CD4-positive, alpha-beta T cell treated with Interferon gamma for 1 hour (primary cell): ENCODE measurements around the gene STKLD1.

Experiments used
- DNase-seq: peaks from one replicate; pipeline ENCODE4 v3.0.0-alpha.2; 2020

The STKLD1 gene

DNA sequence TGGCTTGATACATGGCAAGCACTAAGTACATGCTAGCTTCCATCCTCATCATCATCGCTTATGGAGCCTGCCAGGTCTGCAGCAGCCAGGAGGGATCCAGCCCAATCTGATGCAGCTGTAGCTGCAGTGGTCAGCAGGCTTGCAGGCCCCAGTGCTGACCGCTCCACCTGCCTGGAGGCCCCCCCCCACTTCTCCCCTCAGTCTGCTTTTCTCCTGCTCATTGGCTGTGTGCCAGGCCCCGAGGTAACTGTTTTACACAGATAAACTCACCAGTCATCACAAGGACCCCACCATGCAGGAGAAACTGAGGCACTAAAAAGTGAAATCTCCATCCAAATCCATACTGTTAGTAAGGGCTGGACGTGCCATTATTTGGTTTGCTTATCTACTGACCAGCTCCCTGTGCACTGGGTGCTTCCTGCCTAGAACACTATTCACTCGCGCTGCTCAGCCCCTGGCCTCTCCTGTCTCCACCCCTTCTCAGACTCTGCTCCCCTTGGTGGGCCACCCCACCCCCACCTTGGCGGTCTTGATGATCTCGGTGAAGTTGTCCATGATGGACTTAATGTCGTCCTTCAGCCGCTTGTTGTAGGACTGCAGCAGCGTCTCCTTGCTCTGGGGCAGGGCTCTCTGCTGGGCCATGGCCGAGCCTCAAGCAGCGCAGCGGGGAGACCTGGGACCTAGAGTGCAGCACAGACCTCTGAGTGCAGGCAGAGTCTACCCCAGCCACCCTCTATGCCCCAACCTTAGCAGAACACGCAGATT is 30.0 kb upstream of the STKLD1 start:
- no peak for DNase-seq

DNA sequence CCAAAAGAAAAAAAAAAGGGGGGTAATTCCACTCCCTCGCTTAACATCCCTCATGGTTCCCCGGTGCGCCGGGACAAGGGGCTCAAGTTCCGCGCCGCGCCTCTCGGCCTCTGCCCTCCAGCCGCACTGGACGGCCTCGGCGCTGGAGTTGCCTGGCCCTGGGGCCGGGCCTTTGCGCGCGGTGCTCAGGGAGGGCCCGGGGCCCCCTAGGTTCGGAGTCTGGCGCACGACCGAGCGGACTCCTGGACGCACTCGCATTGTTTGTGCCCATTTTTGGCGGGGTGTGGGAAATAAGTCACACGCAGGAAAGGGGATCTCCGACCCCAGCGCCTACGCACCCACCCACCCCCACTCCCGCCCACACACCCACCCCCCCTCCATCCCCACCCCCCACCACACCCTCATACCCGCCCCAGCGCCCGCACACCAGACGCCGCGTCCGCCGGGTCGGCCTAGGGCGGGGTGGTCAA is 28.6 kb upstream of the STKLD1 start:
- peak; percentile 62 for DNase-seq

DNA sequence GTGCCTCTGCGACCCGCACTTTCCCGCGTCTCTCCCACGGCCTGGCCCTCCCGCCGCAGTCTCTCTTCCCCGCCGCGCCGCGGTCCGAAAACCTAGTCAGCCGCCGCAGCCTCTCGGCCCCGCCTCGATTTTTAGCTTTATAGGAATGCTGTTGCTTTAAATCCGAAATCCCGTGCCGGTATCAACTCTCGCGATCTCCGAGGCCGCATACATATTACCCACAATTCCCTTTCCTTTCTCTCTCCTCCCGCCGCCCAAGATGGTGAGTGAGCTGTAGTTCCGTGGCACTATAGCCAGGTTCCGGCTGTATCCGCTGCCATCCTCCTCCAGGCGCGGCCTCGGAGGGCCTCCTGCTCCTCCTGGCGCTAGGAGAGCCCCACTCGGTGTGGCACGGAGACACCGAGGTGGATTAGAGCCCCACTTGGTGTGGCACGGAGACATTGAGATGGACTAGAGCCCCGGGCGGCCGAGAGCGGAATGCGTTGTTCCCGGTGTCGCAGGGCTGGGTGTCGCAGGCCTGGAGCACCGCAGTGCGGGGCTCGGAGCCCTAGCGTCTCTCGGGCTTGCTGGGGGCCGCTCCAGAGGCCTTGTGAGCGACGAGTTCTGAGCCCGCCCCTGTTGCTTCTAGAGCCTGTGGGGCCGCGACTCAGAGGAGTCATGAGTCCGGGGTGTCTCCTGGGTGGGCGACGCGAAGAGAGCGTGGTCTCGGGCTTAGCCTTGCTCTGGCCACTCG is 28.0 kb upstream of the STKLD1 start, which contains the start of the genes MED22 and RPL7A:
Gene MED22, minus strand, starts transcription at position 147 of the 733 bp plus-strand sequence. CDS start 1,469 bp downstream, outside the sequence.
Gene RPL7A, plus strand, starts transcription at position 234 of the 733 bp plus-strand sequence. Its CDS starts 26 bp downstream, at position 260.
- peak; percentile 93 for DNase-seq

DNA sequence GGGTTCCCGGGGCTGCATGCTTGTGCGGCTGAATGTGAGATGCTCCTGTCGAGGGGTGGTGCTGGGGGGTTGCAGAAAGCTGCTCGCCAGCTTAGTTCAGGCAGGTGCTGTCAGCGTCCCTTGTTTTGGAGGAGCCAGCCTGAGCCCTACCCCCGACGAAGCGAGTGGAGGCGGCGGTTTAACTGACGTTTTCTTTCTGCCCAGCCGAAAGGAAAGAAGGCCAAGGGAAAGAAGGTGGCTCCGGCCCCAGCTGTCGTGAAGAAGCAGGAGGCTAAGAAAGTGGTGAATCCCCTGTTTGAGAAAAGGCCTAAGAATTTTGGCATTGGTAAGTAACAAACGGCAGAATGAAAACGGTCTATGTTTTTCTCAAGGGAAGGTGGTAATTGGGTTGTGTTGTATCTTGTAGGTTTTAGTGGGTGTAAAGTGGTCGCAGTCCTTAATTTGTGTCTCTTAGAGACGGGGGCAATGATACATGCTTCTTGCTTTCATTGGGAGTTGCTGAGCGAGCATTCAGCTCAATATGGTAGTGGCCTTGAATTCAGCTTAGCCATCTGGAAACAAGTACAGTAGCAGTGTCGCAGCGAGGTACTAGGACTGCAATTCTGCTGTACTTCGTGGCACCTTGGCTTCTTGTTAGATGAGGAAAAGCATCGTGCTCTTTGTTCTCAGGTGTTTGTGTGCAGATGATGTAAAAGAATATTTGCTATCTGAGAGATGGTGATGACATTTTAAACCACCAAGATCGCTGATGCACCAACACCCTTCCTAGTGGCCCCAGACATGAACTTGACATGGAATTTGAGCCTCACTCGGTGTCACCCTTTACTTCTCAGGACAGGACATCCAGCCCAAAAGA is 27.2 kb upstream of the STKLD1 start:
- DNase-seq = no peak

DNA sequence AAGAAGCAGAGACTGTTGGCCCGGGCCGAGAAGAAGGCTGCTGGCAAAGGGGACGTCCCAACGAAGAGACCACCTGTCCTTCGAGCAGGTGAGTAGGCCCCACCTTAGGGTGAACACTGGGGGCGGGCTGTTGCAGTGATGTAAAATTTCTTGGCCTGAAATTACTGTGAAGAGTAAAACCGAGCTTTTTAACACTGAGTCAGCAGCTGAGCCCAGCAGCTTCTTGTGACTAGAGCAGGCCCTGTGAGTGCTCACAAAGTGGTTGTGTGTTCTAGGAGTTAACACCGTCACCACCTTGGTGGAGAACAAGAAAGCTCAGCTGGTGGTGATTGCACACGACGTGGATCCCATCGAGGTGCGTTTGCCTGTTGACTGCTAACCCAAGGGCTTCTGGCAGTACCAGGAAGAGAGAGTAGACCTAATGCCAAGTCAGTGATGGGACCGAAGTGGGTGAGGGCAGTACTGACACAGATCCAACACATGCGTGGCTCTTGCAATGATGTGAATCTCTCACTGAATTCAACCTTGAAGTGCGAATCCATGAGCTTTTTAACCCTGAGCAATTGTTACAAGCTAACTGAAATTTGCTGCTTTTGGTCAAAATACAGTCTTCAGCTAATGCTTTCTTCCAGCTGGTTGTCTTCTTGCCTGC is 26.1 kb upstream of the STKLD1 start:
- no peak for DNase-seq

DNA sequence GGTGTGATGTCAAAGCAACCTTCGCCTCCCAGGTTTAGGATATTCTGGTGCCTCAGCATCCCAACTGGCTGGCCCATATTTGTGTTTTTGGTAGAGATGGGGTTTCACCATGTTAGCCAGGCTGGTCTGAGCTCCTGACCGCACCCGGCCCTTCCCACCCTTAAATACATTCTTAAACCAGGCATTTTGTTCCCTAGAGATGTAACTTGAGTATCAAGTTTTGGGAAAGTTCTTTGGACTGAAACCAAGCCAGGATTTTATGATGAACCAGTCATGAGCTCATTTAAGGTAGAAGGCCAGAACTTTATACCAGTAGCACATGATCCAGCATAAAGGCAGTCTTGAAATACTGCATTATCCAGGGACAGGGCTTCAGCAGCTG is 24.6 kb upstream of the STKLD1 start:
- DNase-seq = no peak

DNA sequence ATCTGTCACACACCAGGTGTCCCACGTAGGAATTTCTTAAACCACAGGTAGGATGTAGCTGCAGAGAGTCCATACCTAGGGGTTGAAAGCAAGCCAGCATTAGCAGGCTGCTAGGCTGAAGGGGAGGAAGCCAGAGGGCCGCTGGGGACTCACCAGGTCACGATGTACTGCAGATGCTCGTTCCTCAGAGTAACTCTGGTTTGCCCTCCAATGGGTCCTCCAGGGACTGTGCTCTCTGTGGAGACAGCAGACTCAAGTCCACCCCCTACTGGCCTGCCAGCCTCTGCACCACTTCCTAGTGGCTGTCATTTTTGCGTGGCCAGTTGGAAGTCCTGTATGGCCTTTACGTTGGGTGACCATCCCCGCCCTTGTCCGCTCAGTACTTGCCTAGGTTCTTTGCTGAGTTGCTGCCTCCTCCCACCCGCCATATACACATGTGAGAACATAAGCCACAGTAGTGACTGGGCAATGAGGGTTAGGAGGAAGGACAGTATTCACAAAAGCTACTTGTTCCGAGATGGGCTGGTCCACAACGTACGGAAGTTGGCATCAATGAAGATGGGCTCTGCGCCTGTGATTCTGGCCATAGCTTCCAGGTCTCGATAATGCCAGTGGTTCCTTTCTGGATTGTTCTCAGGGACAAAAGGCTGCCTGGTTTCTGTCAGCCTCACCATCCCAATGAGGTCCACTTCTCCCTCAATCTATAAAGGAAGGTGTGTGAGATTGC is 24.1 kb upstream of the STKLD1 start:
- DNase-seq = peak; percentile 32

DNA sequence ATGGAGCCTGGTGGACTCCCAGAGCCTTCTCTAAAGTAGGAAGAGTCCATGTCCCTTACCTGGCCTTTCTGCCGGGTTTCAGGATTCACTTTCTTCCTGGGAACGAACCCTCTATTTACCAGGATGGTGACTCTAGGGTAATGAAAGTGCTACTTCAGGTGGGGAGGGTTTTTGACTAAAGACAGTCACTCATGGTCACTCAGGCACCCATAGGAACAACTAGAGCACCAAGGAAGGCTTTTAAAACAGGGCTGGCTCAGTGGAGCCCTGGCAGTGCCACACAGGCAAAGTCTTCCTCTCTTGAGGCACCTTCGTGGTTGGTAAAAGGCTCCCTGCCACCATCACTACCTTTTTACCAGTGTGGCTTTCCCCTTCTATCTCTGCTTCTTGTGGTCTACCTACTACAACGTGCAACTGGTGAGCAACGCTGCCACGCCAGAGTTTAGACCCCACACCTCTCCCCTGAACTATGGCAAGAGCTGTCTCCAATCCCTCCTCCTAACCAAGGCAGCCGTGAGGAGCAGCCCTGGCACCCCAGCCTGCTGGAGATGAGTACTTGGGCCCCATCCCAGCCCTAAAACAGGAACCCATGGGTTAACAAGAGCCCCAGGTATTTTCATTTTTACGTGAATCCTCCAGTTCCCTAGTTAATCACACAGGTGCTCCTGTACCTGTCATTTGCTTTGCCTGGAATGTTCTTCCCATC is 23.4 kb upstream of the STKLD1 start:
- DNase-seq = no peak

DNA sequence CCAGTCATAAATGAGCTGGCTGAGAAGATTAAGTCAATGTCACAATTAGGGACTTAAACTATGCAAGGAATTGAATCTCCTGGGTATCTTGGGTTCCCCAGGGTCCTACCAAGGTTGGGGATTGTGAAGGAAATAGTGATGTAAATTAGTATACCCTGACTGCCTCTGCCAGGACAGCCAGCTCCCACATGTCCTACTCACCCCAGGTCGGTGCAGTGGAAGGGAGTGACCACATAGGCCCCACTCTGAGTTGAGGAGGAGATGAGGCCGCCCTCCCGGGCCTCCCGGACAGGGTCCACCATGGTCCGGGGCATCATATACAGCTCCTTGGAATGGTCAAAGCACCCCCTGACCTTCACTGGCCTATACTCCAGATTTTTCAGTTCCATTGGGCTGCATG is 22.6 kb upstream of the STKLD1 start:
- no peak for DNase-seq

DNA sequence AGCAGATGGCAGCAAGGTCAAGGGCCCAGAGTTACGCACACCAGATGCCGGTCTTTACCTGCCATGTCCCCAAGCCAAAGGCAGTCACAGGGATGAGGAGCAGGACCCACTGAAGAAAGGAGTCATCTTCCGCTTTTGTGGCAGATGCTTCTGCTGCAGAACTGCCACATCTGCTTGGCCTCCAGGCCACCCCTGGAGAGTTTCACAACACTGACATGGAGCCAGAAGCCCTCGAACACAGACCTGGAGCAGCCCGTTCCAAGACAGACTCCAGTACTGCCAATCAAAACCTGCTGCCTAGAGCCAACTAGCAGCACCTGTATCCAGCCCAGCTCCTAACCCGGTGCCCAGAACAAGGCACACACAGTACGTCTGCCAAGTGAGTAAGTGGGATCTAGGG is 21.4 kb upstream of the STKLD1 start:
- no peak for DNase-seq

DNA sequence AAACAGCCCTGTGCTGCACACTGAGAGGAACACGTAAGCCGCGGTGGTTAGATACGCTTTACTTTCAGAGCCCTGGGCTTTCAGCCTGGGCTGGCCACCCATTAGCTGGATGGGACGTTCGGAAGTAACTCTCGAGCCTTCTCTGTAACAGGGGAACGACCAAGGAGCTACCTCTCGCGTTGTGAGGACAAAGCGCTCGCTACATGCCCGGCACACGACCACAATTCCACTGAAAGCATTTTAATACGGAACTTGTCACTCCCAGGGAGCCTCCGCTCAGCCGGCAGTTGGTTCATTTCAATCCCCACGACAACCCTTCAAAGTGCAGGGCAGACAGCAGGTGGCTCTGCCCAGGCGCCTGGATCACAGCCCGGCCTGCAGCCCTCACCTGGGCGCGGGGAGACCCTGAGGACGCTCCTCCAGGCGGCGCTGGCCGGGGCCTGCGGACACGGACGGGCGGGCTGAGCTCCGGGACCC is 20.2 kb upstream of the STKLD1 start:
- DNase-seq = no peak

DNA sequence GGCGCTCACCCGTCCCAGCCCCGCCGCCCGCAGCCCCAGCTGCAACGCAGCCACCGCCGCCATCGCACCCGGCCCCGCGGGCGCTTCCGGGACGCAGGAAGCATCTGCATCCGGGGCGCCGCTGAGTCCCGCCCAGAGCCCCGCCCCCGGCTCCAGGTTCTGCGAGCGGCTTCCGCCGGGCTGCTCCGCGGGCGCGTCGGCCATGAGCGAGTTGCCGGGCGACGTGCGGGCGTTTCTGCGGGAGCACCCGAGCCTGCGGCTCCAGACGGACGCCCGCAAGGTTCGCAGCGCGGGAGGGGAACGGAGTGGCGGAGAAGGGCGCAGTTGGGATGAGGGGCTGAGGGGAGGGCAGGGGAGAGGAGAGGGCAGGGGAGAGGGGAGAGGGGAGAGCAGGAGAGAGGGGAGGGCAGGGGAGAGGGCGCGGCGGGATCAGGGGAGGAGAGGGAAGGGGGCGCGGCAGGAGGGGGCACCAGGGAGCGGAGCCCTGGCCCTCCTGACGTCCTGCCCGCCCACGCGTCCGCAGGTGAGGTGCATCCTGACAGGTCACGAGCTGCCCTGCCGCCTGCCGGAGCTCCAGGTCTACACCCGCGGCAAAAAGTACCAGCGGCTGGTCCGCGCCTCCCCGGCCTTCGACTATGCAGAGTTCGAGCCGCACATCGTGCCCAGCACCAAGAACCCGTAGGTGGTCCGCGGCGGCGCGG is 19.6 kb upstream of the STKLD1 start, which contains the start of the genes SURF1 and SURF2:
Gene SURF1, minus strand, starts transcription at position 97 of the 701 bp plus-strand sequence. Its CDS starts 34 bp downstream, at position 63.
Gene SURF2, plus strand, starts transcription at position 160 of the 701 bp plus-strand sequence. Its CDS starts 43 bp downstream, at position 203.
- peak; percentile 85 for DNase-seq

DNA sequence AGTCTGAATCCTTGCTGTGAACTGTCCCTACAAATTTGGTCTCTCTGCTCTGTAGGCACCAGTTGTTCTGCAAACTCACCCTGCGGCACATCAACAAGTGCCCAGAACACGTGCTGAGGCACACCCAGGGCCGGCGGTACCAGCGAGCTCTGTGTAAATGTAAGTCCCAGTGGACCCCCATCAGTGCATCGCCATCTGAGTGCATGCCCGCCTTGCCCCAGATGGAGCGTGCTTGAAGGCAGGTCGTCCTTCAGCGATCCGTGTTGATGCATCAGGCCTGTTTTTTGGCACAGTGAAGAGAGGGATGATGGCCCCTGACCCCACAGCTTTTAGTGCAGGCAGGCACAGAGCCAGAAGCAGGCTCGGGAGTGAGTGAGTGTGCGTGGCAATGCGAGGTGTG is 18.5 kb upstream of the STKLD1 start:
- DNase-seq = no peak

DNA sequence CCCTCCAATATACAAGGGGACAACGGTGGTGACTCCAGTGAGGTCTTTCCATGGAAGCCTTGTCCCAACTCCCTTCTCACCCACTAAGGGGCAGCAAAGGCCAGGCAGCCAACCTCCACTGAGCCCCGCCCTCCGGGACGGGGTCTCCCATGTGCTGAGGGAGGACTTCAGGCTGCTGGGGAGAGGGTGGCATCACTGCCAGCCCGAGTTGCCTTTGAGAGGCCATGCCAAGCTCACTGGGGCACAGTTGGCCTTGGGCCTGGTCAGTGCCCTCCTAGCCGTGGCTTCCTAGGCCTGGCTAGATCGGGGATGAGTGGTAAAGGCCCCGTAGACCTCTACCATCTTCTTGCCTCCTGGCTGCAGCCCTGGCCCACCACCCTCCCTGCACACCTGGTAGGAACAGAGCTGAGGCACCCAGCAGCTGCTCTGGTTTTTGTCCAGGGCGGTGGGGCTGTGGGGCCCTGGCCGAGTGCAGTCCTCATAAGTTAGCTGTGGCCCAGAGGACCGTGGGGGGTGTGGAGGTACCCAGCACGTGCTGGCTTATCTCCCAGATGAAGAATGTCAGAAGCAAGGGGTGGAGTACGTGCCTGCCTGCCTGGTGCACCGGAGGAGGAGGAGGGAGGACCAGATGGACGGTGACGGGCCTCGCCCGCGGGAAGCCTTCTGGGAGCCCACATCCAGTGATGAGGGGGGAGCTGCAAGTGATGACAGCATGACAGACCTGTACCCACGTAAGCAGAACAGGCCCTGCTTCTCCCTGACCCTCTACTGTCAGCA is 16.6 kb upstream of the STKLD1 start:
- DNase-seq = no peak

DNA sequence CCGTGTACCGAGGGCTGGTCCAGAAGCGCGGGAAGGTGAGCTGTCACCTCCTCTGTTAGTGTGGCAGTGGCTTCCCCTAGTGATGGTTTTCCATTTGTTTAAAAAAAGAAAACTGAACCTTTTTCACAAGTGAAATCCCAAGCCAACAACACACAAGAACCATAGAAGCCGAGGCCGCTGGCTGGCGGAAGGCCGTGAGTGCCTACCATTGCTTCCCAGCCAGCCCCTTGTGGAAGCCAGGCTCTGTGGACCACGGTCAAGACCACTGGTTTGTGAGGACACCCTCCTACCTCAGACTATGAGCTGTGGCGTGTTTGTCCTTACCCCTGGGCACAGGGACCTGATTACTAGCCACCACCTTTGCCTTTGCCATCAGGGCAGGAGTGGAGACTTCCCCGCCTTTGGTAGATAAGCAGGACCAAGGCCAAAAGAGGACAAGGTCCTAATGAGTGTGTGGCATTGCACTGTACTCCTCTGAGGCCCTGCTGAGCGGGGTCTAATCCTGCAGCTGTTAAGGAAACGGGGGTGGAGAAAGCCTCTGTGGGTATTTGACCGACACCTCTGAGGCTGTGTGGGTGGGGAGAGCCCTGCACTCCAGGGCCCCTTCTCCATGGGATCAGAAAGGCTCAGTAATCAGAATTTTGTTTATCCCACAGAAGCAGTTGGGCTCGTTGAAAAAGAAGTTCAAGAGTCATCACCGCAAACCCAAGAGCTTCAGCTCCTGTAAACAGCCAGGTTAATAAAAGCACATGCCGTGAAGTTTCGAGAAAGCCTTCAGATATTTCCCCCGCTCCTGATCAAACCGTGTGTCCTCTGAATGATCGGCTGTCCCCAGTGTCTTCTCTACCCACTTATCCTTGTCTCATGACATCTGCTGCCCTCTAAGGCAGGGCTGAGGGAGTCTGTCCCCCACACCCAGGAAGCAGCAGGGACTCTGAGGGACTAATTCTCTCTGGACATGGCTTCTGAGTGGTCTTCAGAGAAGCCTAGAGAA is 15.5 kb upstream of the STKLD1 start:
- no peak for DNase-seq

DNA sequence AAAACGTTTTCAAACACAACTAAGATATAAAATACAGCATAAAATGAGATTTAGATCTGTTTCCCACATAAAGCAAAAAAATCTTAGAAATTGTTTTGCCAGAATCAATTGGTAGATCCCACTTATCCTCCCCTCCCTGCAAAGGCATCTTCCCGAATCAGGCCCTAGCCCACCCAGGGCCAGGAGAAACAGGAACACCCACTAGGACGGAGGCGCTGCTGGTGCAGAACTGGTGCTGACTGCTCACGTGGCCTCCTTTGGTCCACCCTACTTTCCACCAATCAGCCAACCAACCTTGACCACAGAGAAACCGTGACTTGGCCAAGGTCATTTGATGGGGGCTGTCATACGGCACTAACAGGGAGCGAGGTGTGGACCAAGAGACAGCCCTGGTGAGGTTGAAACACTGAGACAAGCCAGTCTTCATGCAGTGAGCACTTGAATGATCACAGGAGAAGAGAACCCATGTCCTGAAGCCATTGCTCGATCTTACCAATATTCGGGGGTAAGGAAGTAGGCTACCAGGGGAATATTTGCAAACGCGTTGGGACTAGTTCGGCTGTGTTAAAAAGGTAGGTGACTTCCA is 14.6 kb upstream of the STKLD1 start:
- DNase-seq = no peak

DNA sequence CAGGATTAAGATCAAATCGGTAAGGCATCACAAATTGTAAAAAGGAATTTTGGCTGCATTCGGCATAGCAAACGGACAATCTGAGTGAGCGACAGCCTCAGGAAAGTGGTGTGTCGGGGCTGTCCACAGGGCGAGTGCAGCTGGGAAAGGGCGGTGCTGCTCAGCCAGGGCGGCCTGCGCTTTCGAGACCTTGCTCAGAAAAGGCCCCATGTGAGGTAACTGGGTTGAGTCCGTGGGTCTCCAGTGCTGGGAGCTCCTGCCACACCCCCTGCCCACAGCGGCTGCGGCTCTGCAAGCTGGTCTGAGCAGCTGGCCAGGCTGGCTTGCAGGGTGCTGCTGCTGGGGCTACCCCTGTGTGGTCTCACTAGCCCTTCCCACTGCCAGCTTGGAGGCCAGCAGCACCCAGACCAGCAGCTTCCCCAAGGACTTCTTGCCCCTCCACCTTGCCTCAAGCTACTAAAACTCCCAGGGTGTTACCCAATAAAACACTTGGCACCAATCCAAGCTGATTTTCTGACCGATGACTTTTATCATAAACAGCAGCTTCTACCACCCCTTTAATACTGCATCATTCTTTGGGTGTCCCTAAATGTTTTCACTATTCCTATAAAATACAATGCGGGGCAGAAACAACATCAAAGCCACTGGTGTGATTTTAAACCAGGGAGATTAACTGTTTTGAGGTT is 13.7 kb upstream of the STKLD1 start:
- no peak for DNase-seq
